CD14-positive monocyte (primary cell): ENCODE measurements around the gene TECPR1. TPM values are rescaled to one million over a fixed set of nuclear protein-coding genes. Genes with fewer than 3 reads are reported as not detected.

ENCODE experiments used
- DNase-seq, 3 donors: peaks; one replicate each; pipeline ENCODE4 v3.0.0-alpha.2; 2011 to 2022
- H2AFZ ChIP-seq: 2 replicates; pipeline ENCODE4 v1.6.0; 2012; ENCODE audit warnings: mild to moderate bottlenecking, low read depth, low read length, inconsistent platforms; ENCODE audit not compliant: insufficient read depth, poor library complexity, severe bottlenecking
- H3K27ac ChIP-seq, 2 donors: 1 replicate in 1 of 2; 2 replicates in 1 of 2; pipeline ENCODE4 v1.5.1; 2012 to 2013; ENCODE audit warnings: low read length in 2 of 2, control low read depth in 1 of 2, inconsistent platforms in 1 of 2, low read depth in 1 of 2, mild to moderate bottlenecking in 1 of 2
- H3K27me3 ChIP-seq, 2 donors: one replicate each; pipeline versions ENCODE4 v1.6.0 to v1.6.1; 2011 to 2013; ENCODE audit warnings: low read length in 2 of 2; ENCODE audit not compliant: control insufficient read depth in 2 of 2, insufficient read depth in 2 of 2
- H3K36me3 ChIP-seq, 2 donors: replicated peaks in 1 of 2; 1 replicate in 1 of 2; 2 replicates in 1 of 2; pipeline versions ENCODE4 v1.5.1 to v1.6.1; 2012 to 2013; ENCODE audit warnings: low read length in 2 of 2, control low read depth in 1 of 2, inconsistent platforms in 1 of 2, mild to moderate bottlenecking in 1 of 2; ENCODE audit not compliant: insufficient read depth in 2 of 2, control insufficient read depth in 1 of 2
- H3K4me1 ChIP-seq, 2 donors: 1 replicate in 1 of 2; 2 replicates in 1 of 2; pipeline versions ENCODE4 v1.5.1 to v1.6.1; 2012 to 2013; ENCODE audit warnings: low read length in 2 of 2, control low read depth in 1 of 2, inconsistent platforms in 1 of 2, mild to moderate bottlenecking in 1 of 2, moderate library complexity in 1 of 2; ENCODE audit not compliant: insufficient read depth in 2 of 2, control insufficient read depth in 1 of 2
- H3K4me2 ChIP-seq: replicated peaks from 2 replicates; pipeline ENCODE3; 2012; ENCODE audit warnings: low read length, moderate library complexity, mild to moderate bottlenecking; ENCODE audit not compliant: poor library complexity, severe bottlenecking; ENCODE audit errors: extremely low read depth
- H3K4me3 ChIP-seq, 3 experiments: fragments of 200-600 bp in 1 of 3; sonication (generic) in 1 of 3; replicated peaks in 1 of 3; 1 replicate in 2 of 3; 2 replicates in 1 of 3; pipeline ENCODE4 v1.5.1; 2011 to 2013; ENCODE audit warnings: low read length in 3 of 3, mild to moderate bottlenecking in 3 of 3, control low read depth in 2 of 3, low read depth in 2 of 3, inconsistent platforms in 1 of 3, moderate library complexity in 1 of 3
- H3K79me2 ChIP-seq: 2 replicates; pipeline ENCODE4 v1.6.0; 2012; ENCODE audit warnings: mild to moderate bottlenecking, control low read depth, inconsistent platforms, low read length, moderate library complexity; ENCODE audit not compliant: insufficient read depth
- H3K9ac ChIP-seq: 2 replicates; pipeline ENCODE4 v1.6.0; 2017; ENCODE audit warnings: low read length, mild to moderate bottlenecking; ENCODE audit not compliant: insufficient read depth, poor library complexity, severe bottlenecking
- H3K9me3 ChIP-seq, 2 donors: replicated peaks in 1 of 2; 1 replicate in 1 of 2; 2 replicates in 1 of 2; pipeline versions ENCODE4 v1.5.1 to v1.6.1; 2012 to 2013; ENCODE audit warnings: low read length in 2 of 2, control low read depth in 1 of 2; ENCODE audit not compliant: control insufficient read depth in 1 of 2, insufficient read depth in 1 of 2
- H4K20me1 ChIP-seq: 2 replicates; pipeline ENCODE4 v1.6.0; 2012; ENCODE audit warnings: mild to moderate bottlenecking, low read length, control low read depth, moderate library complexity; ENCODE audit not compliant: insufficient read depth
- H3K27ac Mint-ChIP-seq, 7 donors: one replicate each; pipeline ENCODE4 v1.8.0; 2020; ENCODE audit warnings: mild to moderate bottlenecking in 7 of 7, mixed read lengths in 7 of 7, moderate library complexity in 6 of 7, inconsistent platforms in 2 of 7
- H3K27me3 Mint-ChIP-seq, 3 donors: one replicate each; pipeline ENCODE4 v1.8.0; 2021 to 2022; ENCODE audit warnings: low read depth in 3 of 3, mild to moderate bottlenecking in 3 of 3, mixed read lengths in 3 of 3, moderate library complexity in 3 of 3, inconsistent platforms in 1 of 3
- H3K36me3 Mint-ChIP-seq, 2 donors: one replicate each; pipeline ENCODE4 v1.8.0; 2020; ENCODE audit warnings: mixed read lengths in 2 of 2, inconsistent platforms in 1 of 2, mild to moderate bottlenecking in 1 of 2
- H3K4me1 Mint-ChIP-seq: one replicate; pipeline ENCODE4 v1.8.0; 2020; ENCODE audit warnings: mild to moderate bottlenecking, mixed read lengths
- H3K4me3 Mint-ChIP-seq, 2 donors: one replicate each; pipeline ENCODE4 v1.8.0; 2020; ENCODE audit warnings: mild to moderate bottlenecking in 2 of 2, mixed read lengths in 2 of 2, moderate library complexity in 1 of 2
- H3K9me3 Mint-ChIP-seq, 7 donors: one replicate each; pipeline ENCODE4 v1.8.0; 2020 to 2022; ENCODE audit warnings: mixed read lengths in 7 of 7, mild to moderate bottlenecking in 6 of 7, moderate library complexity in 6 of 7, inconsistent platforms in 2 of 7
- CTCF ChIP-seq: fragments of 200-600 bp; IDR thresholded peaks from one replicate; pipeline ENCODE4 v1.8.0; 2022; ENCODE audit warnings: antibody characterized with exemption, mild to moderate bottlenecking
- WGBS: methylation state at CpG from one replicate; pipeline ENCODE4 v1.1.5; 2013; ENCODE audit warnings: missing lambda C conversion rate; ENCODE audit not compliant: insufficient coverage; 5-methylcytosine and 5-hydroxymethylcytosine counted together
- intact Hi-C, 2 donors: fragments of 100-400 bp; cut with micrococcal nuclease; formaldehyde crosslinking; loops; one replicate each; pipeline versions ENCODE4 v1.15.0 to v1.15.1; 2023
- polyA plus RNA-seq, 3 donors: library from polyadenylated mRNA; depleted of rRNA in 1 of 3; unstranded in 2 of 3; stranded (reverse) in 1 of 3; fragments of 300-500 nt in 2 of 3; fragments of >200 nt in 1 of 3; fragmentation: Illumina TruSeq in 2 of 3; gene quantifications; 1 replicate in 2 of 3; 2 replicates in 1 of 3; pipeline ENCODE4 v1.2.3, GENCODE V29; 2012 to 2021

TECPR1 gene
- polyA plus RNA-seq, 3 donors: 5.7 to 20.0 (median 10.2) TPM

GRCh38 chr7:98238076-98238475 lies 14.0 kb downstream of the TECPR1 start:
- no peak overlapping the region for H3K9ac ChIP-seq
- peaks cover 74 to 89% of the 10 kb centered on the region in 2 donors for H3K36me3 Mint-ChIP-seq
- no peak overlapping the region for H3K4me3 Mint-ChIP-seq
- no peak overlapping the region for H2AFZ ChIP-seq
- no peaks in the 10 kb centered on the region for H3K4me1 Mint-ChIP-seq
- no peak overlapping the region for H3K4me3 ChIP-seq
- peaks cover 0 to 4% (median 1%) of the 10 kb centered on the region in 3 donors for H3K27me3 Mint-ChIP-seq
- intact Hi-C loops: no loop called here
- H3K9me3 ChIP-seq: no peaks in the 10 kb centered on the region
- H3K9me3 Mint-ChIP-seq: peaks cover 0 to 2% (median 0%) of the 10 kb centered on the region in 7 donors
- peaks cover 67 to 84% of the 10 kb centered on the region in 2 donors for H3K36me3 ChIP-seq
- H4K20me1 ChIP-seq: peaks cover 17% of the 10 kb centered on the region
- no peaks in the 10 kb centered on the region for H3K4me1 ChIP-seq
- no peak overlapping the region for H3K27ac Mint-ChIP-seq
- no peaks in the 10 kb centered on the region for H3K79me2 ChIP-seq
- H3K4me2 ChIP-seq: no peak overlapping the region
- TF ChIP-seq CTCF: no peak
- H3K27ac ChIP-seq: no peak overlapping the region
- DNase-seq: no peak
- WGBS: 100% methylated on average over 4 of the region's 4 CpGs
- no peaks in the 10 kb centered on the region for H3K27me3 ChIP-seq

GRCh38 chr7:98236355-98237185 lies 15.5 kb downstream of the TECPR1 start:
- DNase-seq: no peak
- Histone ChIP-seq H3K27me3 (no peaks in the 10 kb centered on the region), H3K79me2 (no peaks in the 10 kb centered on the region), H2AFZ (no peak overlapping the region), H3K27ac (no peak overlapping the region), H4K20me1 (peaks cover 10% of the 10 kb centered on the region), H3K4me1 (no peaks in the 10 kb centered on the region), H3K9ac (no peak overlapping the region), H3K36me3 (peaks cover 72 to 92% of the 10 kb centered on the region in 2 donors), H3K4me2 (no peak overlapping the region), H3K9me3 (no peaks in the 10 kb centered on the region), H3K4me3 (no peak overlapping the region)
- H3K4me1 Mint-ChIP-seq: no peaks in the 10 kb centered on the region
- no peak overlapping the region for H3K4me3 Mint-ChIP-seq
- no peak for TF ChIP-seq CTCF
- H3K9me3 Mint-ChIP-seq: peaks cover 0 to 2% (median 0%) of the 10 kb centered on the region in 7 donors
- intact Hi-C loops: no loop called here
- peaks cover 71 to 90% of the 10 kb centered on the region in 2 donors for H3K36me3 Mint-ChIP-seq
- over 99% methylated on average over 24 of the region's 25 CpGs for WGBS
- H3K27ac Mint-ChIP-seq: no peak overlapping the region
- H3K27me3 Mint-ChIP-seq: peaks cover 0 to 4% (median 0%) of the 10 kb centered on the region in 3 donors
